Mesendoderm (in vitro differentiated cells): ENCODE results near the gene OR14C36.

Source experiments
- DNase-seq: peaks from one replicate; pipeline ENCODE4 v3.0.0; 2013
- H2AK5ac ChIP-seq: 2 replicates; pipeline ENCODE4 v1.6.1; 2013; ENCODE audit warnings: low read length, inconsistent platforms
- H2BK120ac ChIP-seq: 2 replicates; pipeline ENCODE4 v1.6.1; 2013; ENCODE audit warnings: low read depth, mild to moderate bottlenecking, low read length, moderate library complexity, mixed read lengths
- H2BK15ac ChIP-seq: replicated peaks from 2 replicates; pipeline ENCODE4 v1.6.1; 2013; ENCODE audit warnings: low read depth, mild to moderate bottlenecking, moderate library complexity
- H2BK5ac ChIP-seq: 2 replicates; pipeline ENCODE4 v1.6.1; 2013; ENCODE audit warnings: low read length, inconsistent platforms
- H3K18ac ChIP-seq: 2 replicates; pipeline ENCODE4 v1.6.1; 2013; ENCODE audit warnings: mild to moderate bottlenecking, low read length, mixed read lengths
- H3K23ac ChIP-seq: one replicate; pipeline ENCODE4 v1.6.1; 2013; ENCODE audit warnings: low read length
- H3K27ac ChIP-seq: 2 replicates; pipeline ENCODE4 v1.5.1; 2013; ENCODE audit warnings: low read depth, mild to moderate bottlenecking, inconsistent platforms, low read length, moderate library complexity
- H3K27me3 ChIP-seq: 2 replicates; pipeline ENCODE4 v1.6.1; 2013; ENCODE audit warnings: low read length, control low read depth, mild to moderate bottlenecking, inconsistent platforms; ENCODE audit not compliant: insufficient read depth, poor library complexity
- H3K36me3 ChIP-seq: 2 replicates; pipeline ENCODE4 v1.6.1; 2013; ENCODE audit warnings: low read length, inconsistent platforms; ENCODE audit not compliant: control insufficient read depth, insufficient read depth
- H3K4ac ChIP-seq: one replicate; pipeline ENCODE4 v1.6.1; 2013; ENCODE audit warnings: low read depth, mild to moderate bottlenecking, low read length, moderate library complexity
- H3K4me1 ChIP-seq: 2 replicates; pipeline ENCODE4 v1.6.1; 2013; ENCODE audit warnings: low read depth, low read length, inconsistent platforms; ENCODE audit not compliant: control insufficient read depth
- H3K4me2 ChIP-seq: 2 replicates; pipeline ENCODE4 v1.6.1; 2013; ENCODE audit warnings: low read length
- H3K4me3 ChIP-seq: 2 replicates; pipeline ENCODE4 v1.5.1; 2013; ENCODE audit warnings: mild to moderate bottlenecking, low read length
- H3K56ac ChIP-seq: one replicate; pipeline ENCODE4 v1.6.1; 2013; ENCODE audit warnings: low read length
- H3K79me1 ChIP-seq: 2 replicates; pipeline ENCODE4 v1.6.1; 2013; ENCODE audit warnings: low read length, inconsistent platforms
- H3K79me2 ChIP-seq: 2 replicates; pipeline ENCODE4 v1.6.1; 2013; ENCODE audit warnings: mild to moderate bottlenecking, low read length; ENCODE audit not compliant: control insufficient read depth, insufficient read depth
- H3K9ac ChIP-seq: 2 replicates; pipeline ENCODE4 v1.6.1; 2013; ENCODE audit warnings: low read length, inconsistent platforms
- H4K5ac ChIP-seq: one replicate; pipeline ENCODE4 v1.6.1; 2013; ENCODE audit warnings: low read length
- H4K8ac ChIP-seq: one replicate; pipeline ENCODE4 v1.6.1; 2013; ENCODE audit warnings: low read depth, mild to moderate bottlenecking, control low read depth, low read length, moderate library complexity
- WGBS: extraction: QIAGEN DNeasy Blood & Tissue Kit; methylation state at CpG from one replicate; pipeline ENCODE4 v1.1.7; 2013; ENCODE audit warnings: low lambda C conversion rate, missing lambda C conversion rate; ENCODE audit not compliant: insufficient coverage; ENCODE audit errors: extremely low coverage; 5-methylcytosine and 5-hydroxymethylcytosine counted together

OR14C36 gene

GRCh38 chr1:248373761-248374160 lies 25.2 kb downstream of the OR14C36 start:
- Histone ChIP-seq H2BK5ac (no peak overlapping the region), H3K9ac (no peak overlapping the region), H4K5ac (no peak overlapping the region), H3K27me3 (no peaks in the 10 kb centered on the region), H2AK5ac (no peak overlapping the region), H3K36me3 (no peaks in the 10 kb centered on the region), H3K4ac (no peak overlapping the region), H4K8ac (no peak overlapping the region), H2BK120ac (no peak overlapping the region), H3K4me2 (no peak overlapping the region), H3K79me1 (no peaks in the 10 kb centered on the region), H3K4me3 (no peak overlapping the region), H3K4me1 (no peaks in the 10 kb centered on the region), H3K18ac (no peak overlapping the region), H3K56ac (no peak overlapping the region), H3K27ac (no peak overlapping the region), H2BK15ac (no peak overlapping the region), H3K23ac (no peak overlapping the region), H3K79me2 (no peaks in the 10 kb centered on the region)
- DNase-seq: no peak
- WGBS: no CpG with 5 or more reads among the region's 4 CpGs

- Histone ChIP-seq H2AK5ac (no peak within 1 kb of the TSS), H3K56ac (no peak within 1 kb of the TSS), H2BK120ac (no peak within 1 kb of the TSS), H3K4ac (no peak within 1 kb of the TSS), H3K79me1 (no peaks in the 10 kb centered on the region), H3K9ac (no peak within 1 kb of the TSS), H3K4me1 (no peaks in the 10 kb centered on the region), H3K79me2 (no peaks in the 10 kb centered on the region), H2BK5ac (no peak within 1 kb of the TSS), H3K18ac (no peak within 1 kb of the TSS), H3K27me3 (no peaks in the 10 kb centered on the region), H3K27ac (no peak within 1 kb of the TSS), H2BK15ac (no peak within 1 kb of the TSS), H3K4me3 (no peak within 1 kb of the TSS), H4K8ac (no peak within 1 kb of the TSS), H3K4me2 (no peak within 1 kb of the TSS), H3K36me3 (no peaks in the 10 kb centered on the region), H3K23ac (no peak within 1 kb of the TSS), H4K5ac (no peak within 1 kb of the TSS)
- DNase-seq: no peak
Measured at GRCh38 chr1:248375446-248375845, 26.9 kb downstream of the OR14C36 start, which contains the start of gene OR2T6. Gene OR2T6, plus strand, starts transcription at chr1:248375746. Its CDS starts 11,863 bp downstream, at chr1:248387609.

- Histone ChIP-seq H3K27ac (no peak overlapping the region), H3K4ac (no peak overlapping the region), H3K23ac (no peak overlapping the region), H2BK15ac (no peak overlapping the region), H3K79me2 (no peaks in the 10 kb centered on the region), H3K4me1 (no peaks in the 10 kb centered on the region), H2AK5ac (no peak overlapping the region), H3K18ac (no peak overlapping the region), H3K4me2 (no peak overlapping the region), H2BK5ac (no peak overlapping the region), H4K8ac (no peak overlapping the region), H3K4me3 (no peak overlapping the region), H3K79me1 (no peaks in the 10 kb centered on the region), H3K27me3 (no peaks in the 10 kb centered on the region), H3K36me3 (no peaks in the 10 kb centered on the region), H3K9ac (no peak overlapping the region), H2BK120ac (no peak overlapping the region), H3K56ac (no peak overlapping the region), H4K5ac (no peak overlapping the region)
- DNase-seq: no peak
- no CpG with 5 or more reads among the region's 3 CpGs for WGBS
Measured at GRCh38 chr1:248376916-248377315, 28.3 kb downstream of the OR14C36 start.

- Histone ChIP-seq H3K4me2 (no peak overlapping the region), H3K18ac (no peak overlapping the region), H3K79me2 (no peaks in the 10 kb centered on the region), H3K79me1 (no peaks in the 10 kb centered on the region), H3K4ac (no peak overlapping the region), H4K5ac (no peak overlapping the region), H2BK15ac (no peak overlapping the region), H3K56ac (no peak overlapping the region), H2BK120ac (no peak overlapping the region), H3K9ac (no peak overlapping the region), H3K23ac (no peak overlapping the region), H3K4me1 (no peaks in the 10 kb centered on the region), H3K36me3 (no peaks in the 10 kb centered on the region), H3K4me3 (no peak overlapping the region), H3K27me3 (no peaks in the 10 kb centered on the region), H3K27ac (no peak overlapping the region), H2BK5ac (no peak overlapping the region), H2AK5ac (no peak overlapping the region), H4K8ac (no peak overlapping the region)
- no peak for DNase-seq
- no CpG with 5 or more reads among the region's 3 CpGs for WGBS
Measured at GRCh38 chr1:248380854-248381253, 32.3 kb downstream of the OR14C36 start.

- Histone ChIP-seq H2BK5ac (no peak overlapping the region), H3K36me3 (no peaks in the 10 kb centered on the region), H2BK120ac (no peak overlapping the region), H3K4ac (no peak overlapping the region), H3K18ac (no peak overlapping the region), H3K4me3 (no peak overlapping the region), H2AK5ac (no peak overlapping the region), H3K4me1 (no peaks in the 10 kb centered on the region), H3K4me2 (no peak overlapping the region), H3K56ac (no peak overlapping the region), H3K27me3 (no peaks in the 10 kb centered on the region), H4K5ac (no peak overlapping the region), H3K23ac (no peak overlapping the region), H3K79me2 (no peaks in the 10 kb centered on the region), H2BK15ac (no peak overlapping the region), H3K9ac (no peak overlapping the region), H3K79me1 (no peaks in the 10 kb centered on the region), H3K27ac (no peak overlapping the region), H4K8ac (no peak overlapping the region)
- WGBS: no CpG with 5 or more reads among the region's 2 CpGs
- no peak for DNase-seq
Measured at GRCh38 chr1:248388426-248388825, 39.9 kb downstream of the OR14C36 start.

GRCh38 chr1:248393050-248393449 lies 44.5 kb downstream of the OR14C36 start:
- no peak overlapping the region for H3K9ac ChIP-seq
- no peak overlapping the region for H3K23ac ChIP-seq
- H3K79me2 ChIP-seq: no peaks in the 10 kb centered on the region
- H4K5ac ChIP-seq: no peak overlapping the region
- H2BK5ac ChIP-seq: no peak overlapping the region
- no peak overlapping the region for H3K18ac ChIP-seq
- no peak overlapping the region for H4K8ac ChIP-seq
- H3K36me3 ChIP-seq: no peaks in the 10 kb centered on the region
- no peak overlapping the region for H2BK15ac ChIP-seq
- H3K79me1 ChIP-seq: no peaks in the 10 kb centered on the region
- H3K27ac ChIP-seq: no peak overlapping the region
- H2AK5ac ChIP-seq: no peak overlapping the region
- DNase-seq: no peak
- H3K4ac ChIP-seq: no peak overlapping the region
- WGBS: no CpG with 5 or more reads among the region's 2 CpGs
- no peaks in the 10 kb centered on the region for H3K4me1 ChIP-seq
- H3K4me3 ChIP-seq: no peak overlapping the region
- H3K27me3 ChIP-seq: no peaks in the 10 kb centered on the region
- no peak overlapping the region for H3K4me2 ChIP-seq
- no peak overlapping the region for H3K56ac ChIP-seq
- H2BK120ac ChIP-seq: no peak overlapping the region
